Frontal cortex (tissue), 4 donors: ENCODE data around the gene KRTAP5-2. TPM values are rescaled to one million over a fixed set of nuclear protein-coding genes. Genes with fewer than 3 reads are reported as not detected.

Experiments
- DNase-seq, 2 donors: peaks; one replicate each; pipeline ENCODE4 v3.0.0; 2012; ENCODE audit warnings: low spot score in 2 of 2
- FAIRE-seq: peaks from 2 replicates; lab custom pipeline; 2012; peaks lifted over from hg19 to GRCh38; lab: Jason Lieb, UNC
- total RNA-seq: library from RNA; depleted of rRNA; stranded (reverse); fragments of >200 nt; gene quantifications from one replicate; pipeline ENCODE4 v1.2.3, GENCODE V29; 2014
- donor health status: control.
- donor health status: control.
- donor health status: control.

Gene KRTAP5-2
- total RNA-seq, 1 donor from 2014 or later: not detected

DNA sequence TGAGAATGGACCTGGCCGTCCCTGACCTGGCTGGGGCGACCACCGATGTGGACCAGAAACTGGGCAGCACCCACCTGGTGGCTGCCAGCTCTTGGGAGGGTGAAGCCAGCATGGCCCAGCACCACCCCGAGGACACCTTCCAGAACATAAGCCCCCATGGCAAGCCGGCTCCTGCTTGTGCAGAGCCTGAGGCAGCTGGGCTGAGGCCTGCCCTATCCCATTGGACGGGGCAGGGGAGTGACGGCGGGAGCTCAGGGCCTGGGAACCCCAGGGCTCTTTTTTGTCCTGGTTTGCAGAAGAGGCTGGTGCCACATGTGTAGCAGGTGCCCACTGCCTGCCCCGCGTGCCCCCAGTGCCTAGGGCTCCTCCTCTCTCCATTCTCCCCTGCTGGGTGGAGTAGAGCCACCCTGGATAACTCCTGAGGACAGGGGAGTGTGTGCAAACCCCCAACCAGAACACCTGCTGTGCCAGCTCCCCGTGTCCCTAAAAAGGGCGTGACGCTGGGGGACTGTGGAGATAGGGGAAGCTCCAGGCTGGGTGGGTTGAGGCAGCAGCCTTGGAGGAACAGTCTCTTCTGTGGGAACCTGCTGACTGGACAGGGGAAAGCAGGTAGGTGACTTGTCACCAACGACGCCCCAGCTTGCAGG is 38.0 kb downstream of the KRTAP5-2 start:
- FAIRE-seq: no peak

GRCh38 chr11:1559111-1559951 is 38.8 kb downstream of the KRTAP5-2 start:
- FAIRE-seq (no peak), DNase-seq (peak; percentile 92 to 94)

More for the DNA sequence above, 38.0 kb downstream of the KRTAP5-2 start:
- no peak for DNase-seq

DNA sequence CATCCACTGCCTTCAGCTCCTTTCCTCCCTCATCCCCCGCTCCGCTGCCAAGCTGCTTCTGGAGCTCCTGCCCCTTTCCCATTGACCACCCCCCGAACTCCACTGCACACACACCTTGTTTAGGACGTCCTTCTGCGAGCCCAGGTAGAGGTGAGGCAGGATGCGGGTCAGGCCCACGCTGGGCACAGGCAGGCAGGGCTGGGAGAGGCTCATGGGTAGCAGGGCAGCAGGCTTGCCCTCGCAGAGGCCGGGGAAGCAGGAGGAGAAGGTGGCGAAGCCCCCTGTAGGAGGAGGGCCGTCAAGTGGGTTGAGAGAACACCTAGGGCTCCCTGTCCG is 39.4 kb downstream of the KRTAP5-2 start:
- DNase-seq: no peak

GRCh38 chr11:1557904-1558774 is 40.0 kb downstream of the KRTAP5-2 start:
- no peak for FAIRE-seq

More for the DNA sequence above, 39.4 kb downstream of the KRTAP5-2 start:
- no peak for FAIRE-seq

GRCh38 chr11:1557051-1557884 is 40.8 kb downstream of the KRTAP5-2 start:
- DNase-seq: no peak
- FAIRE-seq: no peak

More at GRCh38 chr11:1557904-1558774, 40.0 kb downstream of the KRTAP5-2 start:
- peak in 1 of 2 donors; percentile 76 for DNase-seq

DNA sequence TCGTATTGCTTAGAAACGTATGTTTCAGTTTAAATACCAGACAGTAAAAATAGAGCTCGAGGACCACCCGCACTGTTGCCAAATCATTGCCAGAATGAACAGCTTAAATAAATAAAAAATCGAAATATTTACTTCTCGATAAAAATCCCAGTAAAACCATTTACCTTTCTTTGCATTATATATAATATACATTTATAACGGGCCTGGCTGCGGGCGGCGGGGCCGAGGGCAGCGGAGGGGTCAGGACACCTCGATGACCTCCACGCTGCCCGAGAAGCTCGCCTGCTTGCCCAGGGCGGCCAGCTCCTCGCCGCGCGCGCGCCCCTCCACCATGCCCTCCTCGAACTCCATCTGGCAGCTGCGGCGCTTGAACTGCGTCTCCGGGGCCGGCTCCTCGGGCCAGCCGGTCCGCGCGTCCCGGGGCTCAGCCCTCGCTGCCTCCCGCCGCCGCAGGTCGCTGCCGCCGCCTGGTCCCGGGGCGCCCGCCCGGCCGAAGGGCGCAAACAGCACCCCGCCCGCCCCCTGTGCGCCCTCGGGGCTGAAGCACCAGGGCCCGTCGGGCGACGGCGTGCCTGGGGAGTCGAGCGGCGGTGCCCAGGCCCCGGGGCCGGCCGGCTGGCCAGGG is 41.7 kb downstream of the KRTAP5-2 start:
- FAIRE-seq: no peak
- no peak for DNase-seq

- no peak for FAIRE-seq
- no peak for DNase-seq
These were observed 42.4 kb downstream of the KRTAP5-2 start for GRCh38 chr11:1555713-1556153.

- FAIRE-seq (no peak), DNase-seq (no peak)
These were observed 42.9 kb downstream of the KRTAP5-2 start for GRCh38 chr11:1554981-1555712.

GRCh38 chr11:1553808-1554594 is 44.1 kb downstream of the KRTAP5-2 start:
- DNase-seq (no peak), FAIRE-seq (no peak)

GRCh38 chr11:1549338-1550330 is 48.5 kb downstream of the KRTAP5-2 start:
- DNase-seq (peak; percentile 65 to 81), FAIRE-seq (no peak)

DNA sequence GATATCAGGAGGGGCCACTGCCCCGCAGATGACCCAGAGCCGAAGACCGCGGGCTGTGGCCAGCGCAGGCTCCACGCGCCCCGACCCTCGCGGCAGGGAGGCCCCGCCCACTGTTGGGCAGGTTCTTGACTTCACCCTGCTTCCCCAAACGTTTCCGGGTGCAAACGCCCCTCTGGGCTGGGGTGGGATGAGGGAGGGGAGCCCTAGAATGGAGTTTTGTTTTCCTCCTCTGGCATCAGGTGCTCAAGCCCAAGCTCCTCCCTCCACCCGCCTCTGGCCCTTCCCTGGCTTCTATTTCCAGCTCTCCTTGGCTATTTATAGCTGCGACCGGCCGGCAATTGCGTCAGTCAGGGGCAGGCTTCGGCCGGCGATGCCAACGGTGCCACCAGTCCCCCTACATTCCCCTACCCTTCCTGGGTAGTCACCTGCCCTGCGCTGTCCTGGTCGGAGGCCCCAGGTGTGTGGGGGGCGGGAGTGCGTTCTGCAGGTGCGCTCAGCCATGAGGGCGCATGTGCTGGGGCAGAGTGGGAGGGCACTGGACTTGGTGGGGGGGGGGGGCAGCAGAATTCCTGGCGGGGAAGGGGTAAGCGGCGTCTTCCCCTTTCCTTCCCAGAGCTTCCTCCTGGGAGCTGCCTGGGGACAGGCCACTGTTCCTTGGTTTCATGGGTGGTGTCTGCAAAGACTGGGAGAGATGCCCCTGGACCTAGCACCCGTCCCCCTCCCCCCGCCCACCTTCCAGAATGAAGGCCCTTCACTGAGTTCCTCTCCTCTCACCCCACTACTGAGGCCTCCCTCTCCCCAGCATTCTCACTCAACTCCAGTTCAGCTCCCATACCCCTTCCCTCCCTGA is 49.6 kb downstream of the KRTAP5-2 start:
- FAIRE-seq (no peak), DNase-seq (peak; percentile 69 to 89)

GRCh38 chr11:1547467-1548098 is 50.5 kb downstream of the KRTAP5-2 start:
- no peak for FAIRE-seq

More at GRCh38 chr11:1547467-1548098, 50.5 kb downstream of the KRTAP5-2 start:
- DNase-seq: no peak
